ENCODE results near the gene LOXL3.

The LOXL3 gene

GRCh38 chr2:74556831-74557370 is 3.2 kb upstream of the LOXL3 start:
- H3K4me3 ChIP-seq (ENCODE audit: low read depth, low read length), result no peak overlapping the region
- TF ChIP-seq CTCF (IDR thresholded peaks at IDR 0.05; ENCODE audit: borderline replicate concordance, insufficient read depth, low read depth, low read length), result no peak

- peak overlapping the region; percentile 98 for H3K4me3 ChIP-seq (ENCODE audit: low read depth, low read length)
- TF ChIP-seq CTCF (IDR thresholded peaks at IDR 0.05; ENCODE audit: borderline replicate concordance, insufficient read depth, low read depth, low read length), result no peak
Observed at GRCh38 chr2:74556159-74556558, 2.4 kb upstream of the LOXL3 start.

- H3K4me3 ChIP-seq (ENCODE audit: low read depth, low read length), result peak overlapping the region; percentile 98
- no peak for TF ChIP-seq CTCF (IDR thresholded peaks at IDR 0.05; ENCODE audit: borderline replicate concordance, insufficient read depth, low read depth, low read length)
Observed at GRCh38 chr2:74555610-74556103, 1.9 kb upstream of the LOXL3 start.

GRCh38 chr2:74554820-74555531 is 1.2 kb upstream of the LOXL3 start:
- peak overlapping the region; percentile 98 for H3K4me3 ChIP-seq (ENCODE audit: low read depth, low read length)
- no peak for TF ChIP-seq CTCF (IDR thresholded peaks at IDR 0.05; ENCODE audit: borderline replicate concordance, insufficient read depth, low read depth, low read length)

GRCh38 chr2:74552914-74553811 is 579 bp downstream of the LOXL3 start:
- TF ChIP-seq CTCF (IDR thresholded peaks at IDR 0.05; ENCODE audit: borderline replicate concordance, insufficient read depth, low read depth, low read length), result no peak
- H3K4me3 ChIP-seq (ENCODE audit: low read depth, low read length), result peak overlapping the region; percentile 98

GRCh38 chr2:74551942-74552913 is 1.5 kb downstream of the LOXL3 start:
- H3K4me3 ChIP-seq (ENCODE audit: low read depth, low read length), result peak overlapping the region; percentile 98

More at GRCh38 chr2:74551942-74552913, 1.5 kb downstream of the LOXL3 start:
- no peak for TF ChIP-seq CTCF (IDR thresholded peaks at IDR 0.05; ENCODE audit: borderline replicate concordance, insufficient read depth, low read depth, low read length)
